Astrocyte (in vitro differentiated cells and primary cell): ENCODE measurements around the gene ACIN1. TPM values are rescaled to one million over a fixed set of nuclear protein-coding genes. Genes with fewer than 3 reads are reported as not detected.
"Not testable (repeated sequence)": the region's sequence is repeated elsewhere in the genome, so short reads cannot be mapped to it uniquely, and the experiment has no call there.

ENCODE experiments used
- DNase-seq: peaks from one replicate; pipeline ENCODE4 v3.0.0-alpha.2; 2010; ENCODE audit warnings: low read depth
- FAIRE-seq: peaks from 2 replicates; lab custom pipeline; 2011; peaks lifted over from hg19 to GRCh38; lab: Jason Lieb, UNC
- H2AFZ ChIP-seq: 2 replicates; pipeline ENCODE4 v1.6.0; 2012; ENCODE audit warnings: low read depth, low read length, inconsistent platforms
- H3K27ac ChIP-seq: 2 replicates; pipeline ENCODE4 v1.5.1; 2011; ENCODE audit warnings: low read depth, low read length, inconsistent platforms
- H3K27me3 ChIP-seq: 2 replicates; pipeline ENCODE4 v1.6.0; 2011; ENCODE audit warnings: low read length, inconsistent platforms; ENCODE audit not compliant: insufficient read depth
- H3K36me3 ChIP-seq: 2 replicates; pipeline ENCODE4 v1.5.1; 2011; ENCODE audit warnings: low read length, inconsistent platforms; ENCODE audit not compliant: insufficient read depth
- H3K4me1 ChIP-seq: 2 replicates; pipeline ENCODE4 v1.5.1; 2011; ENCODE audit warnings: low read length, inconsistent platforms; ENCODE audit not compliant: insufficient read depth
- H3K4me2 ChIP-seq: 2 replicates; pipeline ENCODE4 v1.6.0; 2012; ENCODE audit warnings: low read length, inconsistent platforms
- H3K4me3 ChIP-seq: 2 replicates; pipeline ENCODE4 v1.5.1; 2011; ENCODE audit warnings: low read depth, mild to moderate bottlenecking, low read length, inconsistent platforms; ENCODE audit not compliant: insufficient read depth
- H3K79me2 ChIP-seq: 2 replicates; pipeline ENCODE4 v1.6.0; 2012; ENCODE audit warnings: mild to moderate bottlenecking, low read length, inconsistent platforms; ENCODE audit not compliant: insufficient read depth
- H3K9ac ChIP-seq: 2 replicates; pipeline ENCODE4 v1.6.0; 2012; ENCODE audit warnings: mild to moderate bottlenecking, low read length, inconsistent platforms
- H3K9me3 ChIP-seq: 2 replicates; pipeline ENCODE4 v1.5.1; 2012; ENCODE audit warnings: low read depth, mild to moderate bottlenecking, low read length, inconsistent platforms; ENCODE audit not compliant: insufficient read depth
- H4K20me1 ChIP-seq: 2 replicates; pipeline ENCODE4 v1.6.0; 2012; ENCODE audit warnings: low read length, inconsistent platforms; ENCODE audit not compliant: insufficient read depth
- H3K27ac Mint-ChIP-seq: one replicate; pipeline ENCODE4 v1.8.0; 2021; ENCODE audit warnings: mild to moderate bottlenecking, mixed read lengths; ENCODE audit not compliant: unreplicated experiment
- H3K27me3 Mint-ChIP-seq: one replicate; pipeline ENCODE4 v1.8.0; 2021; ENCODE audit warnings: low read depth, mixed read lengths; ENCODE audit not compliant: unreplicated experiment
- H3K36me3 Mint-ChIP-seq: one replicate; pipeline ENCODE4 v1.8.0; 2021; ENCODE audit warnings: low read depth, mixed read lengths; ENCODE audit not compliant: unreplicated experiment
- H3K4me1 Mint-ChIP-seq: one replicate; pipeline ENCODE4 v1.8.0; 2021; ENCODE audit warnings: low read depth, mixed read lengths; ENCODE audit not compliant: unreplicated experiment
- H3K4me3 Mint-ChIP-seq: one replicate; pipeline ENCODE4 v1.8.0; 2021; ENCODE audit warnings: mild to moderate bottlenecking, moderate library complexity, mixed read lengths; ENCODE audit not compliant: unreplicated experiment
- H3K9me3 Mint-ChIP-seq: one replicate; pipeline ENCODE4 v1.8.0; 2021; ENCODE audit warnings: mild to moderate bottlenecking, mixed read lengths; ENCODE audit not compliant: unreplicated experiment
- CTCF ChIP-seq: IDR thresholded peaks from 2 replicates; pipeline ENCODE4 v1.5.1; 2011; ENCODE audit warnings: low read depth, mild to moderate bottlenecking, inconsistent platforms, low read length, moderate library complexity; ENCODE audit not compliant: insufficient read depth
- EZH2 ChIP-seq: IDR thresholded peaks from 2 replicates; pipeline ENCODE4 v1.6.1; 2012; ENCODE audit warnings: mild to moderate bottlenecking, low read length, inconsistent platforms; ENCODE audit not compliant: insufficient read depth
- total RNA-seq: library from RNA; stranded (reverse); gene quantifications from 2 replicates; pipeline ENCODE4 v1.2.1, GENCODE V29; 2021

The ACIN1 gene
- total RNA-seq, 1 donor from 2014 or later: 208 TPM

- H3K9me3 ChIP-seq: no peaks in the 10 kb centered on the region
- no peak overlapping the region for H3K4me3 ChIP-seq
- no peaks in the 10 kb centered on the region for H3K36me3 ChIP-seq
- TF ChIP-seq CTCF (no peak), EZH2 (no peak)
- H3K27me3 ChIP-seq: no peaks in the 10 kb centered on the region
- Mint-ChIP-seq H3K4me1 (no peaks in the 10 kb centered on the region), H3K9me3 (no peaks in the 10 kb centered on the region), H3K27ac (no peak overlapping the region), H3K36me3 (peaks cover 1% of the 10 kb centered on the region), H3K4me3 (no peak overlapping the region), H3K27me3 (no peaks in the 10 kb centered on the region)
- DNase-seq (no peak), FAIRE-seq (no peak)
- no peak overlapping the region for H3K9ac ChIP-seq
- no peak overlapping the region for H3K4me2 ChIP-seq
- H3K4me1 ChIP-seq: no peaks in the 10 kb centered on the region
- H4K20me1 ChIP-seq: no peaks in the 10 kb centered on the region
- H2AFZ ChIP-seq: no peak overlapping the region
- H3K79me2 ChIP-seq: no peaks in the 10 kb centered on the region
- no peak overlapping the region for H3K27ac ChIP-seq
These were observed 79.3 kb downstream of the ACIN1 start for GRCh38 chr14:23015618-23016017.

- H3K9me3 ChIP-seq, H3K27me3 ChIP-seq, FAIRE-seq, H3K36me3 Mint-ChIP-seq, H3K27ac ChIP-seq, H3K79me2 ChIP-seq, H3K9ac ChIP-seq, H3K27me3 Mint-ChIP-seq, H3K4me1 Mint-ChIP-seq, DNase-seq, H4K20me1 ChIP-seq, H3K4me3 ChIP-seq, H3K4me3 Mint-ChIP-seq, H2AFZ ChIP-seq, H3K27ac Mint-ChIP-seq, H3K4me2 ChIP-seq, H3K9me3 Mint-ChIP-seq, H3K4me1 ChIP-seq, H3K36me3 ChIP-seq: not testable (repeated sequence)
These were observed 81.2 kb downstream of the ACIN1 start for GRCh38 chr14:23013749-23014054.

- TF ChIP-seq EZH2 (no peak), CTCF (no peak)
- DNase-seq (no peak), FAIRE-seq (no peak)
- no peaks in the 10 kb centered on the region for H3K9me3 ChIP-seq
- H3K9ac ChIP-seq: no peak overlapping the region
- H3K36me3 ChIP-seq: no peaks in the 10 kb centered on the region
- no peaks in the 10 kb centered on the region for H3K36me3 Mint-ChIP-seq
- no peaks in the 10 kb centered on the region for H3K27me3 Mint-ChIP-seq
- no peak overlapping the region for H3K4me3 ChIP-seq
- H3K4me2 ChIP-seq: no peak overlapping the region
- no peaks in the 10 kb centered on the region for H4K20me1 ChIP-seq
- no peaks in the 10 kb centered on the region for H3K79me2 ChIP-seq
- no peaks in the 10 kb centered on the region for H3K27me3 ChIP-seq
- H3K27ac Mint-ChIP-seq: no peak overlapping the region
- no peak overlapping the region for H2AFZ ChIP-seq
- no peak overlapping the region for H3K27ac ChIP-seq
- H3K4me1 Mint-ChIP-seq: no peaks in the 10 kb centered on the region
- peaks cover 6% of the 10 kb centered on the region for H3K4me1 ChIP-seq
- H3K4me3 Mint-ChIP-seq: no peak overlapping the region
- no peaks in the 10 kb centered on the region for H3K9me3 Mint-ChIP-seq
These were observed 81.7 kb downstream of the ACIN1 start for GRCh38 chr14:23013054-23013748.
